Mucosa of descending colon (tissue), 3 donors: ENCODE data around the gene HDAC11. TPM values are rescaled to one million over a fixed set of nuclear protein-coding genes. Genes with fewer than 3 reads are reported as not detected.
"Not testable (repeated sequence)": the region's sequence is repeated elsewhere in the genome, so short reads cannot be mapped to it uniquely, and the experiment has no call there.

Experiments used
- ATAC-seq: fragments of 200-7000 bp; cut with Tn5 transposase; one replicate; pipeline ENCODE4 v1.9.1; 2020; ENCODE audit warnings: mild to moderate bottlenecking, moderate library complexity
- DNase-seq, 3 donors: peaks; one replicate each; pipeline ENCODE4 v3.0.0-alpha.2; 2020
- H3K36me3 ChIP-seq: fragments of 200-600 bp; one replicate; pipeline ENCODE4 v1.8.0; 2021; ENCODE audit warnings: low read depth, mild to moderate bottlenecking
- H3K4me1 ChIP-seq: fragments of 200-600 bp; one replicate; pipeline ENCODE4 v1.8.0; 2021; ENCODE audit warnings: low read depth, mild to moderate bottlenecking
- H3K4me3 ChIP-seq: fragments of 200-600 bp; one replicate; pipeline ENCODE4 v1.8.0; 2021; ENCODE audit warnings: mild to moderate bottlenecking
- H3K9me3 ChIP-seq: fragments of 200-600 bp; one replicate; pipeline ENCODE4 v1.8.0; 2021; ENCODE audit warnings: mild to moderate bottlenecking
- intact Hi-C, 2 donors: fragments of 100-400 bp; cut with DNase I in 1 of 2; cut with micrococcal nuclease in 1 of 2; formaldehyde crosslinking; loops; one replicate each; pipeline versions ENCODE4 v1.11.0 to v1.11.1; 2022; cut with DNase I, micrococcal nuclease
- total RNA-seq, 3 donors: library from RNA; stranded (reverse); fragmentation: NEBNext Ultra II Directional in 2 of 3; extraction: Animal tissue kit (Norgen Biotek cat#: 25700) in 2 of 3; gene quantifications; one replicate each; pipeline versions ENCODE4 v1.2.1 to v1.2.4, GENCODE V29; 2021 to 2023
- TF ChIP-seq, protein P1 (sequence below): fragments of 200-600 bp; IDR thresholded peaks from one replicate; pipeline ENCODE4 v1.8.0; 2022; ENCODE audit warnings: antibody characterized with exemption, mild to moderate bottlenecking
- donor health status: DM: no; HTN: no; CAD: no; lungs with moderate emphysema.
- donor health status: DM: no; HTN: no; CAD: no.
- donor health status: DM: no; HTN: yes; CAD: no.

The HDAC11 gene
- total RNA-seq, 3 donors from 2014 or later, result 23.0 to 28.7 (median 25.3) TPM

DNA sequence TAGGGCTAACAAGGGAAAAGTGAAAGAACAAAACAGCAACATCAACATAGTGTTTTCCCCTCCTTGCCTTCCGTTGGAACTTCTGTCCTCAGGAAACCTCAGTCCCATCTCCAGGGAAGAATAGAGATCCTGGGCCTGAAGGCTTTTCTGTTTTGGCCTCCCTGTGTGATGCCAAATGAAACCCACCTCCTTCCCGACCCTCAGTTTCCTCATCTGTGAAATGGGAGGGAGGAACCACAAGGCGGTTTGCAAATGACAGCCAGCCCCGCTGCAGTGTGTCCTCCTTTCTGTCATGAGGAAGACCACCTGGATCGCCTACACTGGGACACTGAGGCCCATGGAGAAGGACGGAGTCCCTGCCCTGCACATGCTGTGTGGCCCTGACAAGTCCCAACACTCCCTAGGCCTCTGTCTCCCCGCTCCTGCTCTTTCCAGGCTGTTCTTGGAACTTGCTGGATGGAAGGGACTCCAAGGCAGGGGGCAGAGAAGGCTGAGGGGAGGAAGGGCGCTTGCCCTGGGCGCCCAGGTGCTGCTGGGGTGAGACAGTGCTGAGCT is 40.3 kb downstream of the HDAC11 start:
- Histone ChIP-seq H3K36me3 (no peaks in the 10 kb centered on the region), H3K9me3 (no peaks in the 10 kb centered on the region), H3K4me3 (no peak overlapping the region), H3K4me1 (no peaks in the 10 kb centered on the region)
- TF ChIP-seq, protein P1, sequence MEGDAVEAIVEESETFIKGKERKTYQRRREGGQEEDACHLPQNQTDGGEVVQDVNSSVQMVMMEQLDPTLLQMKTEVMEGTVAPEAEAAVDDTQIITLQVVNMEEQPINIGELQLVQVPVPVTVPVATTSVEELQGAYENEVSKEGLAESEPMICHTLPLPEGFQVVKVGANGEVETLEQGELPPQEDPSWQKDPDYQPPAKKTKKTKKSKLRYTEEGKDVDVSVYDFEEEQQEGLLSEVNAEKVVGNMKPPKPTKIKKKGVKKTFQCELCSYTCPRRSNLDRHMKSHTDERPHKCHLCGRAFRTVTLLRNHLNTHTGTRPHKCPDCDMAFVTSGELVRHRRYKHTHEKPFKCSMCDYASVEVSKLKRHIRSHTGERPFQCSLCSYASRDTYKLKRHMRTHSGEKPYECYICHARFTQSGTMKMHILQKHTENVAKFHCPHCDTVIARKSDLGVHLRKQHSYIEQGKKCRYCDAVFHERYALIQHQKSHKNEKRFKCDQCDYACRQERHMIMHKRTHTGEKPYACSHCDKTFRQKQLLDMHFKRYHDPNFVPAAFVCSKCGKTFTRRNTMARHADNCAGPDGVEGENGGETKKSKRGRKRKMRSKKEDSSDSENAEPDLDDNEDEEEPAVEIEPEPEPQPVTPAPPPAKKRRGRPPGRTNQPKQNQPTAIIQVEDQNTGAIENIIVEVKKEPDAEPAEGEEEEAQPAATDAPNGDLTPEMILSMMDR, result no peak
- no peak for ATAC-seq
- DNase-seq, result no peak
- intact Hi-C loops, result no loop called here

DNA sequence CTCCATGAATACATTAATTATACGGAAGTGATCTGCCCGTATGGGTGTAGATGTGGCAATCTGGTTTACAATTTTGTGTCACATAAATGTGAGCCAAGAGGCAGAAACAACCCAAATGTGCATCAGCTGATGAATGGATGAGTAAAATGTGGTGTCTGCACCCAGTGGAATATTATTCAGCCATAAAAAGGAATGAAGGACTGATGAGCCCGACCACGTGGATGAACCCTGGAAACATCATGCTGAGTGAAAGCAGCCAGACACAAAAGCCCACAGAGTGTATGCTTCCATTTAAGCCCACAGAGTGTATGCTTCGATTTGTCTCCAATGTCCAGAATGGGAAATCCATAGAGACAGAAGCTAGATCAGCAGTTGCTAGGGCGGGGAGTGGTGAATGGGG is 41.2 kb downstream of the HDAC11 start:
- intact Hi-C loops, result no loop called here
- Histone ChIP-seq H3K4me3 (no peak overlapping the region), H3K36me3 (no peaks in the 10 kb centered on the region), H3K9me3 (no peaks in the 10 kb centered on the region), H3K4me1 (no peaks in the 10 kb centered on the region)
- TF ChIP-seq, protein P1, result no peak
- DNase-seq, result no peak
- ATAC-seq, result no peak

DNA sequence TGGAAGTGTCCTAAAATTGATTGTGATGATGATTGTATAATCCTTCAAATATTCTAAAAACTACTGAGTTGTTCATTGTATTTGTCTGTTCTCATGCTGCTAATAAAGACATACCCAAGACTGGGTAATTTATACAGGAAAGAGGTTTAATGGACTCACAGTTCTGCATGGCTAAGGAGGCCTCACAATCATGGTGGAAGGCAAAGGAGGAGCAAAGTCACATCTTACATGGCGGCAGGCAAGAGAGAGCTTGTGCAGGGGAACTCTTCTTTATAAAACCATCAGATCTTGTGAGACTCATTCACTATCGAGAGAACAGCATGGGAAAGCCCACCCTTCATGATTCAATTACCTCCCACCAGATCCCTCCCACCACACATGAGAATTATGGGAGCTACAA is 41.6 kb downstream of the HDAC11 start:
- ATAC-seq, H3K4me3 ChIP-seq, intact Hi-C loops, DNase-seq, H3K36me3 ChIP-seq, H3K4me1 ChIP-seq, H3K9me3 ChIP-seq: not testable (repeated sequence)

DNA sequence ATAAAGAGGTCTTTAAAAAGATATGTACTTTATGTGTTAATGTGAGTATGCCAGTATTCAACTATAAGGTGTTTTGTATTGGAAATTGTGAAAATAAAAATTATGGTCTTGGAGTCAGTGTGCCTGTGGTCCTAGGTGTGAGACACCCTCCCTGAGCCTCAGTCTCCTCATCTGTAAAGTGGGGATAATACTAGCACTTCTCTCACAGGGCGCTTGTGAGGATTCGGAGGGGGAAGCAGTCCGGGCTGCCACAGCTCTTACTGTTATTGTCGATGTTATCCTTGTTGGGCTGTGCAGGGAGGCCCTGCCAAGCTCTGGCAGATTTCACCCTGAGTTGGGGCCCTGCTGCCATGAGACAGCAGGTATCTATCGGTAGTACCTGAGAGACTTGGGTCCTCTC is 42.1 kb downstream of the HDAC11 start:
- Histone ChIP-seq H3K36me3 (no peaks in the 10 kb centered on the region), H3K9me3 (no peaks in the 10 kb centered on the region), H3K4me3 (no peak overlapping the region), H3K4me1 (no peaks in the 10 kb centered on the region)
- DNase-seq (no peak), ATAC-seq (no peak)
- TF ChIP-seq, protein P1, result no peak
- intact Hi-C loops, result no loop called here

DNA sequence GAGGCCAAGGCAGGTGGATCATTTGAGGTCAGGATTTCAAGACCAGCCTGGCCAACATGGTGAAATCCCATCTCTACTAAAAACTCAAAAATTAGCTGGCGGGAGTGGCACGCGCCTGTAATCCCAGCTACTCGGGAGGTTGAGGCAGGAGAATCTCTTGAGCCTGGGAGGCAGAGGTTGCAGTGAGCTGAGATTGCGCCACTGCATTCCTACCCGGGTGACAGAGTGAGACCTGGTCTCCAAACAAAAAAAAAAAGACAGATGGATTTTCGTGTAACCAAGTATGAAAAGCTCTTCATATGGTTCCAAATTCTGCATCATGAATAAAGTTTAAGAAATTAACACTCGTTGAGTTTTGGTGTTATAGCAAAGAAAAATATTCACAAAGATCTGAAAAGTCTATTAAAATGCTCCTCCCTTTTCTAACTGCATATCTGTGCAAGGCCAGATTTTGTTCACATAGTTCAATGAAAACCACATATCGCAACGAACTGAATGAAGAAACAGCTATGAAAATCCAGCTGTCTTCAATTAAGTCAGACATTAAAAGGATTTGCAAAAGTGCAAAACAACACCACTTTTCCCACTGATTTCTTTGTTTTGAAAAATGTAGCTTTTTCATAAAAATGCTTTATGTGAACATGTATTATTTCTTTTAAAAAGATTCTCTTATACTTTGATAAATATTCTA is 45.0 kb downstream of the HDAC11 start:
- Histone ChIP-seq H3K36me3 (no peaks in the 10 kb centered on the region), H3K9me3 (no peaks in the 10 kb centered on the region), H3K4me1 (no peaks in the 10 kb centered on the region), H3K4me3 (no peak overlapping the region)
- DNase-seq, result no peak
- TF ChIP-seq, protein P1, result no peak
- no peak for ATAC-seq
- intact Hi-C loops, result no loop called here

DNA sequence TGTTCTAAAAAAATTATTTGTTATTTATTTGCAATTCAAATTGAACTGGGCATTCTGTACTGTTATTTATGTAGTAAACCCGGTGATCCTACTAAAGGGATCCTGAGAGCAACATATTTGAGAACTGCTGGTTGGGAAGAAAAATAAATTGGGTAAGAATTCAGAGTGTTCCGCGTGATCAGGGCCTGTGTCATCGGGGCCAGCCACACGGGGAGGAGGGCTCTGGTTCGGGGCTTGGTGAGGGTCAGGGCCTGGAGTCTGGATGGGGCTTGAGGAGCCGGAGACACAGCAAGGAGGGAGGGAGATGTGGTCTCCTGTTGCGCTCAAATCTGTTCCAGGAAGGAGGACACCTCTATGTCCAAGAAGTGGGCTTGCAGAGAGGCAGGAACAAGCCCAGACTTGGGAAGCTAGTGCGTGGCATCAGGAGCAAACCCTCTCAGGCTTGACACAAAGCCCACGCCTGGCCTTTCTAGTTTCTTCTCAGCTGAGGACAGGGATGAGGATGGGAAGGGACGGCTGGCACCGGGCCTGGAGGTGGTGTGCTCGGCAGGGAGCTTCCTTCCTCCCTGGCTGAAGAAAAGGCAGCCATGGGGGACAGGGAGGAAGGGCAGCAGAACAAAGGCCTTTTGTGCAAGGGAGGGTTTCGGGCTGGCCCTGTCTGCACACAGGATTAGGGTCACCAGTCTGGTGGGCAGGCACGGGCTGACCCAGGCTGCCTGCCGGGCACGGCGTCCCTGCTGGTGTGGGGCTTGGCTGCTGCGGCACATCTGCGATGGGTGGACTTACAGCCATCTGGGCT is 45.9 kb downstream of the HDAC11 start:
- H3K9me3 ChIP-seq, result no peaks in the 10 kb centered on the region

More for the DNA sequence above, 45.9 kb downstream of the HDAC11 start:
- Histone ChIP-seq H3K4me1 (no peaks in the 10 kb centered on the region), H3K4me3 (no peak overlapping the region), H3K36me3 (no peaks in the 10 kb centered on the region)
- intact Hi-C loops, result no loop called here
- TF ChIP-seq, protein P1, result no peak
- ATAC-seq (no peak), DNase-seq (no peak)
